Upper lobe of left lung (tissue), 6 donors: Measurements from ENCODE around the gene DUOX1. TPM values are rescaled to one million over a fixed set of nuclear protein-coding genes. Genes with fewer than 3 reads are reported as not detected.

Source experiments
- total RNA-seq, 6 donors: library from RNA; depleted of rRNA in 4 of 6; stranded (reverse); fragments of >200 nt in 4 of 6; gene quantifications; one replicate each; pipeline versions ENCODE4 v1.1.0 to v1.2.1, GENCODE V29; 2016 to 2021
- donor health status: DM: no; HTN: no; CAD: no; lungs with moderate emphysema.
- donor health status: DM: no; HTN: yes; CAD: no; lungs with severe emphysema.

Gene DUOX1
- total RNA-seq, 6 donors from 2014 or later, result 215 to 1,314 (median 495) TPM

Other genes with a start within 250 kb of the DUOX1 start
- not detected for gene TERB2, start 173.3 kb upstream of the DUOX1 start, total RNA-seq
- gene SORD, start 106.8 kb upstream of the DUOX1 start, total RNA-seq, result 10 to 100 TPM in 3 of 6 donors, 1 to 10 TPM in 3; 4.6 to 11.5 (median 9.3) TPM
- gene DUOX2, start 15.8 kb upstream of the DUOX1 start, total RNA-seq, result 10 to 100 TPM in 1 of 6 donors, 1 to 10 TPM in 5; 2.7 to 27.2 (median 6.7) TPM
- gene DUOXA2, start 15.7 kb upstream of the DUOX1 start, total RNA-seq, result under 1 TPM in 1 of 6 donors, not detected in 5; 0.13 TPM
- gene DUOXA1, start 115 bp upstream of the DUOX1 start, total RNA-seq, result 100 to 1,000 TPM in 5 of 6 donors, 10 to 100 TPM in 1; 84.2 to 530 (median 181) TPM
- 1 to 10 TPM; 1.4 to 8.0 (median 5.1) TPM for gene SHF, start 58.0 kb downstream of the DUOX1 start, total RNA-seq
- gene SLC28A2, start 122.2 kb downstream of the DUOX1 start, total RNA-seq, result under 1 TPM in 1 of 6 donors, not detected in 5; 0.20 TPM
- 10 to 100 TPM in 1 of 6 donors, 1 to 10 TPM in 5; 3.2 to 13.6 (median 6.6) TPM for gene GATM, start 248.6 kb downstream of the DUOX1 start, total RNA-seq